Measurements from ENCODE around the gene EIF4EBP3.

- TF ChIP-seq, protein P1, sequence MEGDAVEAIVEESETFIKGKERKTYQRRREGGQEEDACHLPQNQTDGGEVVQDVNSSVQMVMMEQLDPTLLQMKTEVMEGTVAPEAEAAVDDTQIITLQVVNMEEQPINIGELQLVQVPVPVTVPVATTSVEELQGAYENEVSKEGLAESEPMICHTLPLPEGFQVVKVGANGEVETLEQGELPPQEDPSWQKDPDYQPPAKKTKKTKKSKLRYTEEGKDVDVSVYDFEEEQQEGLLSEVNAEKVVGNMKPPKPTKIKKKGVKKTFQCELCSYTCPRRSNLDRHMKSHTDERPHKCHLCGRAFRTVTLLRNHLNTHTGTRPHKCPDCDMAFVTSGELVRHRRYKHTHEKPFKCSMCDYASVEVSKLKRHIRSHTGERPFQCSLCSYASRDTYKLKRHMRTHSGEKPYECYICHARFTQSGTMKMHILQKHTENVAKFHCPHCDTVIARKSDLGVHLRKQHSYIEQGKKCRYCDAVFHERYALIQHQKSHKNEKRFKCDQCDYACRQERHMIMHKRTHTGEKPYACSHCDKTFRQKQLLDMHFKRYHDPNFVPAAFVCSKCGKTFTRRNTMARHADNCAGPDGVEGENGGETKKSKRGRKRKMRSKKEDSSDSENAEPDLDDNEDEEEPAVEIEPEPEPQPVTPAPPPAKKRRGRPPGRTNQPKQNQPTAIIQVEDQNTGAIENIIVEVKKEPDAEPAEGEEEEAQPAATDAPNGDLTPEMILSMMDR (conservative IDR thresholded peaks at IDR 0.05; ENCODE audit: low read length), result no peak
- no peak for TF ChIP-seq EZH2phosphoT487 (IDR thresholded peaks at IDR 0.05; ENCODE audit: borderline replicate concordance)
These were observed 9.0 kb downstream of the EIF4EBP3 start for GRCh38 chr5:140556438-140556837.
